ENCODE data around the gene PPT1.

The PPT1 gene

DNA sequence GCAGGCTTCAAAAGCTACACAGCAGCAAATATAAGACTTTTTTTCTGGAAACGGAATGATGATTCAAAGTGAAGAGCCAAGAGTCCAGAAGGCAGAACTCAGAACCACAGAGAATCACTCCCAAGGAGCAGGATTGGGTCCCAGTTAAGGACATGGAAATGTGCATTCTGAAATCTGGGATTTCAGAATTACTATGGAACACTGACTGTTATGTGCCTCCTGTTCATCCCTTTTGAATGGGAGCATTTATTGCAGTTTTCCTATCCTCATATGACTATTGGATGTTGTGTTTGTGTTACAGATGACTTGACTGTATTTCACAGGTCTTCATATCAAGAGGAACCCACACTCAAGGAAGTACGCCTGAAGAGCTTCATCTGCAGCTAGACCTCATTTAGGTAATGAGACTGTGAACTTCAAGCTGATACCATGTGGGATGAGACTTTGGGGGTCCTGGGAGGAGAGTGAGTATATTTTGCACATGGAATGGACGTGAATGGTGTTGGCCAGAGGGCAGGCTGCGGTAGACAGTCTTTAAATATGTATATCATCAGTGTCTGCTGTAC, 73.6 kb downstream of the PPT1 start:
- DNase-seq: no peak

Measured in DMS53 (cell line).